ENCODE results near the gene TP53I11. TPM values are rescaled to one million over a fixed set of nuclear protein-coding genes. Genes with fewer than 3 reads are reported as not detected.

Gene TP53I11
- total and polyA plus RNA-seq, 12 donors: 22.8 to 89.4 (median 32.7) TPM

- DNase-seq: no peak
- peaks cover 0 to 4% (median 0%) of the 10 kb centered on the region in 7 donors for H3K27me3 ChIP-seq
- H3K4me1 ChIP-seq: peaks cover 5 to 77% (median 40%) of the 10 kb centered on the region in 9 donors
- no peak for TF ChIP-seq CTCF (IDR thresholded peaks at IDR 0.05)
- no peak for ATAC-seq
- no peak overlapping the region for H3K4me3 ChIP-seq
- no peaks in the 10 kb centered on the region for H3K36me3 ChIP-seq
- H3K9me3 ChIP-seq: no peaks in the 10 kb centered on the region
- 88 to 89% methylated on average over 2 of the region's 2 CpGs for WGBS, 2 donors
- intact Hi-C loops (cut with DNase I): loop anchor here in 5 of 10 donors (5.0 to 10.0 kb wide), 3 partner anchors 70 to 95 kb away; no protein-coding TSS in a partner anchor
- H3K27ac ChIP-seq: no peak overlapping the region
Observed at GRCh38 chr11:44952082-44952481, 1.4 kb upstream of the TP53I11 start.

- no peak for TF ChIP-seq CTCF (IDR thresholded peaks at IDR 0.05)
- H3K4me1 ChIP-seq: peaks cover 7 to 81% (median 54%) of the 10 kb centered on the region in 9 donors
- 0 to 1% methylated on average over 62 to 63 of the region's 63 CpGs for WGBS, 2 donors
- no peaks in the 10 kb centered on the region for H3K27me3 ChIP-seq
- H3K9me3 ChIP-seq: no peaks in the 10 kb centered on the region
- no peaks in the 10 kb centered on the region for H3K36me3 ChIP-seq
- DNase-seq (peak; percentile 54 to 64), ATAC-seq (peak in 6 of 8 donors; percentile 3 to 23 (median 6))
- peak overlapping the region; percentile 55 to 98 (median 83) for H3K4me3 ChIP-seq
- intact Hi-C loops (cut with DNase I): loop anchor here in 5 of 10 donors (5.0 to 10.0 kb wide), 3 partner anchors 72 to 97 kb away; no protein-coding TSS in a partner anchor
- H3K27ac ChIP-seq: peak overlapping the region; percentile 44 to 95 (median 90)
Observed at GRCh38 chr11:44950031-44950624, 555 bp downstream of the TP53I11 start.

- peak in 1 of 2 donors; percentile 44 for DNase-seq
- no peaks in the 10 kb centered on the region for H3K9me3 ChIP-seq
- WGBS, 2 donors: 9 to 12% methylated on average over 57 of the region's 57 CpGs
- H3K27me3 ChIP-seq: no peaks in the 10 kb centered on the region
- intact Hi-C loops (cut with DNase I): loop anchor here in 6 of 10 donors (5.0 to 10.0 kb wide), 5 partner anchors 73 to 385 kb away; no protein-coding TSS in a partner anchor
- peaks cover 10 to 81% (median 55%) of the 10 kb centered on the region in 9 donors for H3K4me1 ChIP-seq
- peak in 5 of 8 donors; percentile 4 to 37 (median 20) for ATAC-seq
- peak overlapping the region; percentile 44 to 95 (median 90) for H3K27ac ChIP-seq
- peak; percentile 28 to 74 (median 52) for TF ChIP-seq CTCF (IDR thresholded peaks at IDR 0.05)
- no peaks in the 10 kb centered on the region for H3K36me3 ChIP-seq
- peak overlapping the region; percentile 55 to 98 (median 83) for H3K4me3 ChIP-seq
Observed at GRCh38 chr11:44949160-44950030, 1.3 kb downstream of the TP53I11 start.

GRCh38 chr11:44948155-44948554 is 2.5 kb downstream of the TP53I11 start:
- H3K27ac ChIP-seq: peak overlapping the region in 3 of 10 donors; percentile 84 to 93 (median 90)
- 91 to 92% methylated on average over 3 of the region's 3 CpGs for WGBS, 2 donors

More at GRCh38 chr11:44948155-44948554, 2.5 kb downstream of the TP53I11 start:
- intact Hi-C loops (cut with DNase I): loop anchor here in 3 of 10 donors (5.0 to 10.0 kb wide), 3 partner anchors 74 to 387 kb away; no protein-coding TSS in a partner anchor
- DNase-seq: no peak
- Histone ChIP-seq H3K4me1 (peaks cover 10 to 83% (median 57%) of the 10 kb centered on the region in 9 donors), H3K4me3 (peak overlapping the region in 1 of 10 donors; percentile 66), H3K36me3 (no peaks in the 10 kb centered on the region), H3K27me3 (no peaks in the 10 kb centered on the region), H3K9me3 (no peaks in the 10 kb centered on the region)
- no peak for ATAC-seq
- no peak for TF ChIP-seq CTCF (IDR thresholded peaks at IDR 0.05)
